Measurements from ENCODE around the gene PTPN13.

Gene PTPN13

GRCh38 chr4:86608757-86609375 lies 14.8 kb downstream of the PTPN13 start:
- TF ChIP-seq CTCF (conservative IDR thresholded peaks at IDR 0.05): no peak
- H3K27ac ChIP-seq: no peak overlapping the region

DNA sequence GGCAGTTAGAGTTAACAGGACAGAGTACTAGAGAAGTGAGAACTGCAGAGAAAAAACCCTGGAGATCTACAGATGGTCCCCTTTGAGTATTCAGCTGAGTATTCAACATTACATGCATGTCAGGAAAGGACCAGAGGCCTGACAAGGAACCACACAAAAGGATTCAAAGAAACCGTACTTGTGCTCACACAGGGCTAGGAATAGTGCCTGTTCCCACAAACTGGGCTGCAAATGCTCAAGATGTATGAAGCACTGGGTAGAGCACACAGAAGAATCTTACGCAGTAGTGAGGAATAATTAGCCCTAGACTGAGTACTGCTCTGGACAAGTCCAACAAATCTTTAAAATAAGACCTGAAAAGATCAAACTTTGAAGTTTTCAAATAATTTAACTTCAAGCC lies 17.6 kb downstream of the PTPN13 start:
- no peak for TF ChIP-seq CTCF (conservative IDR thresholded peaks at IDR 0.05)
- no peak overlapping the region for H3K27ac ChIP-seq

DNA sequence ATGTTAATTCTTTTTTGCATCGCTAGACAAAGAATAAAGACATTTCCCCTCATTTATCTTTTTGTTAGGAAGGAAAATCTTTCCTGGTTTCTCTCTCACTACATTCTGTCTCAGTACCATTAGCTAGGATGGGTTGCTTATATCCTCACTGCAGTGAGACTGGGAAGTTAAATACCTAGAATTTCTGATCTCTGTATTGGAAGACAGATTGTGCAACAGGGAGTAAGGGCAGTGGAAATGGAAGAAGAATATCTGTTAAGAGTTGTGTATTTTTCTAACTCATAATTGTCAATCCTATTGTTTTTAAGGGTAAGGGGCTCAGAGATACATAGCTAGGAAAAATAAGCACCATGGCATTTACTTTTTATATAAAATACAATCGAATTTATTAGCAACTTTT lies 19.6 kb downstream of the PTPN13 start:
- H3K27ac ChIP-seq: no peak overlapping the region
- TF ChIP-seq CTCF (conservative IDR thresholded peaks at IDR 0.05): no peak

DNA sequence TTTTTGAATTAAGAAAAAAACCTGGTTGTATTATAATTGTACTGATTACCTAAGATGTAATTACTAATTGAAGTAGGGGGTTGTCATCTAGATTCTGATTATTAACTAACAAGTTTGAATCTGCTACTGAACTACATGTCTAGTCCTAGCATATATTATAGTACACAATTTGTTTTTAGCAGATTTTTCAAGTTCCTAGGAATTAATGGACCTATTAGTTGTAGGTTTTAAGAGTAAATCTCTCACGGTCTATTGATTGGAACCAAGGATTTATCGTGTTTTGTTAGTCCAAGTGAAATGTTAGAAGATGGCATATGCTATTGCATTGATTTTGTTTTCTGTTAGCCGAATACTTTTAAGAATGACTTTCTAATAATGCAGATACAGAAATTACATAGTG lies 20.8 kb downstream of the PTPN13 start:
- H3K27ac ChIP-seq: no peak overlapping the region
- no peak for TF ChIP-seq CTCF (conservative IDR thresholded peaks at IDR 0.05)

DNA sequence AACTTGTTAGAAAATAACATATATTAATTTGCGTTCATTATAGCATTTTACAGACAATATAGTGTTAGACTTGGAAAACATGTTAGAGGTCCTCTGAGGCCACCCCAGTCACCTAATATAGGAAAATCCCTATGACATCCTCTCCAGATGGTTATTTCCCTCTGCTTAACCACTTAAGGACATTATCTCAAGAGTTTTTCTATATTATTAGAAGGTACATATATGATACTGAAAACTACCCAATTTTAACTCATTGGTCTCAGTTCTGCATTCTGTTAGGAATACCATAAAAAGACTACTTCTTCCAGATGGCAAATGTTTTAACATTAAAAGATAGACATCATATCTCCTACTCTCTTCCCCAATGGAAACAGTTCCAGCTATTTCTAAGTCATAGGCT lies 21.4 kb downstream of the PTPN13 start:
- no peak overlapping the region for H3K27ac ChIP-seq
- TF ChIP-seq CTCF (conservative IDR thresholded peaks at IDR 0.05): no peak

DNA sequence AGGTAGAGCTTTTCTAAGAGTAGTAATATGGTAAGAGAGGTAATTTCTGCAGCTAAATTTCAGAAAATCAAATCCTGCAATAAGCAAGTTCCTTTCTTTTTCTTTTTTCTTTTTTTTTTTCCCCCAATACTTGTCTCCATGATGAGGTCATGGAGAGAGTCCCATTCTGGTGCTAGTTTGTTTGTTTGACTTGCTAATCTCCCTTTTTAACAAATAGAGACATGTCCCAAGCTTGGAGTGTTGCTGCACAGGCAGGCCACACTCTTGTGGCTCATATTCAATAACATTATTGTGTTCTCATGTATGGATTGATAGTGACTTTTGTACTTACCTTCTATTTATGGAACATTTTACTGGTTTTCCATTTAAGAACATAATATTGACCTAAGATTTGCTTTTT lies 25.5 kb downstream of the PTPN13 start:
- TF ChIP-seq CTCF (conservative IDR thresholded peaks at IDR 0.05): no peak

DNA sequence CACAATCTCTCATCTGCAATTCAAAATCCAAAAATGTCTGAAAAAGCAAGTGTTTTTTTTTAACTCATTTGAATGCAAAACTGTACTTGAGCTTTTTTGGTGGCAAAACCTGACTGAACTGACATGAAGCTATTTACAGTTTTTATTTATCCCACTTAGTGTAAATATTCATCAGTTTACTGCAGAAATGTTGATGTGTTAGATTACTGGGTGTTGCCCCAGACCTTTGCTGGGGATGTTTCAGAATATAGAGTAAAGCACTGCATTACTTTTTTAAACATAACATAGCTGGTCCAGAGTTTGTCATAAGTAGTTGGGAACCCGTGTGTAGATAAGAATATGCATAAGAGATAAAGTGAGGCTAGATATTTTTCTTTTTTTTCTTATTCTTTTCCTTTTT lies 27.3 kb downstream of the PTPN13 start:
- no peak for TF ChIP-seq CTCF (conservative IDR thresholded peaks at IDR 0.05)
- no peak overlapping the region for H3K27ac ChIP-seq

More for the DNA sequence above, 25.5 kb downstream of the PTPN13 start:
- no peak overlapping the region for H3K27ac ChIP-seq

Data from VCaP (cell line).